Stimulated activated naive CD4-positive, alpha-beta T cell (primary cell): ENCODE measurements around the gene GALP.
"Not testable (repeated sequence)": the region's sequence is repeated elsewhere in the genome, so short reads cannot be mapped to it uniquely, and the experiment has no call there.

Experiments
- DNase-seq, 6 experiments: peaks; one replicate each; lab custom pipeline; 2025; lab: John Stamatoyannopoulos, UW

Gene GALP

DNA sequence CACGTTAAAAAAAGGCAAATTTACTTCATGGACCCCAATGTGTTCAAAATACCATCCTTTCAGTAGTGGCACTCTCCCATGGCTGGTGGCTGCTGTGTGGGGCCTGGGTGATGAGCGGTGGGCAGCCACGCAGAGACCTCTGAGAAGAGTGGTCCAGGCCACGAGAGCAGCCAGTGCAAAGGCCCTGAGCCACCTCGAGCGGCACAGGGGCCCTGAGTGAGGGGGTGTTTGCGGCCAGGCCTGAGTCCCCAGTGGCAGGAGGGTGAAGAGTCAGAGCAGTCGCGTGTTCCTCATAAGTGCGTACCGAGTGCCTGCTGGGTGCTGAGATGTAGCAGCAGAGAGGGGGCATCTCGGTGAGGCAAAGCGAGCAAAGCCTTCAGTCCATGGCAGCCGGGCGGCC lies 27.7 kb upstream of the GALP start:
- DNase-seq: no peak

DNA sequence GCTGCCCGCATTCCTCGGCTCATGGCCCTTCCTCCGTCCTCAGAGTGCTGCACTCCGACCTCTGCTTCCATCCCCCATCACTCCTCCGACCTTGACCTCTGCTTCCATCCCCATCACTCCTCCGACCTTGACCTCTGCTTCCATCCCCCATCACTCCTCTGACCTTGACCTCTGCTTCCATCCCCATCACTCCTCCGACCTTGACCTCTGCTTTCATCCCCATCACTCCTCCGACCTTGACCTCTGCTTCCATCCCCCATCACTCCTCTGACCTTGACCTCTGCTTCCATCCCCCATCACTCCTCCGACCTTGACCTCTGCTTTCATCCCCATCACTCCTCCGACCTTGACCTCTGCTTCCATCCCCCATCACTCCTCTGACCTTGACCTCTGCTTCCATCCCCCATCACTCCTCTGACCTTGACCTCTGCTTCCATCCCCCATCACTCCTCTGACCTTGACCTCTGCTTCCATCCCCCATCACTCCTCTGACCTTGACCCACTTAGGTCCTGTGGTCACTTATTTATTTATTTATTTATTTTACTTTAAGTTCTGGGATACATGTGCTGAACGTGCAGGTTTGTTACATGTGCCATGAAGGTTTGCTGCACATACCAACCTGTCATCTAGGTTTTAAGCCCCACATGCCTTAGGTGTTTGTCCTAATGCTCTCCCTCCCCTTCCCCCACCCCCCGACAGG lies 26.7 kb upstream of the GALP start:
- DNase-seq: not testable (repeated sequence)

DNA sequence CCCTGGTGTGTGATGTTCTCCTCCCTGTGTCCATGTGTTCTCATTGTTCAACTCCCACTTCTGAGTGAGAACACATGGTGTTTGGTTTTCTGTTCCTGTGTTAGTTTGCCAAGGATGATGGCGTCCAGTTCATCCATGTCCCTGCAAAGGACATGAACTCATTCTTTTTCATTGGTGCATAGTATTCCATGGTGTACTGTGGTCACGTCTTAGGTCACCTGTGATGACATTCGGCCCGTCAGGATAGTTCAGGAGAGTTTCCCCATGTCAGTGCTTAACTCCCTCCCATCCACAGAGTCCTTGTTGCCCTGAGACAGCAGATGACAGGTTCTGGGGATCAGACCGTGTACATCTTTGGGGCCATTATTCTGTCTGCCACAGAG lies 26.2 kb upstream of the GALP start:
- no peak for DNase-seq

- no peak for DNase-seq
Observed at GRCh38 chr19:56150358-56150757, 25.4 kb upstream of the GALP start.

DNA sequence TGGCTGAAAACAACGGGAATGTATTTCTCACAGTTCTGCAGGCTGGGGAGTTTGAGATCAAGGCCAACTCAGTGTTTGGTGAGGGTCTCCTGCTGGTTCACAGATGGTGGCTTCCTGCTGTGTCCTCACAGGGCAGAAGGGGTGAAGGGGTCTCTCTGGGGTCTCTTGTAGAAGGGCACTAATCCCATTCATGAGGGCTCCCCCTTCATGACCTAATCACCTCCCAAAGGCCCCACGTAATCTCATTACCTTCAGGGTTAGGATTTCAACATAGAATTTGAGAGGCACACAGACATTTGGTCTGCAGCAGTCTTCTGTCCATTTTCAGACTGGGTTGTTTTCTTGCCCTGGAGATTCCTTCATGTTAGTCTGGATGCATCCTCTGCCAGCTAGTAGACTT lies 23.2 kb upstream of the GALP start:
- no peak for DNase-seq

DNA sequence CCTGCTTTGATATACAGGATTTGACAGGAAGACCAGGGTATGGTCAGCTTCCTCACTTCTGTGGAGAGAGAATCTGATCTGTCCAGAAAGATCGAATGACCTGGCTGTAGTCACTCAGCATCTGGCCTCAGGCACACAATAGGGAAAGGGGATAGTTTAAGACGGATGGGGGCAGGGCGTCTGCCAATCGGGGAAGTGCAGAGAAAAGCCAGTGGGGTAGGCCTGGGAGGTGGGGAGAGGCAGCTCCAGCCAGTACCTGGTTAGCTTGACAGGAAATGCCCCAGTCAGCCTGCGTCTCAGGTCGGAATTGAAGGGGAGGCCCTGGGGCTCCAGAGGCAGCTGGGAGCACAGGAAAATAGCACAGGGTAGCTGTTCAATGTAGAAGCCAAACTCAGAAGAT lies 22.3 kb upstream of the GALP start:
- no peak for DNase-seq

GRCh38 chr19:56155124-56155687 lies 20.6 kb upstream of the GALP start:
- DNase-seq: no peak

DNA sequence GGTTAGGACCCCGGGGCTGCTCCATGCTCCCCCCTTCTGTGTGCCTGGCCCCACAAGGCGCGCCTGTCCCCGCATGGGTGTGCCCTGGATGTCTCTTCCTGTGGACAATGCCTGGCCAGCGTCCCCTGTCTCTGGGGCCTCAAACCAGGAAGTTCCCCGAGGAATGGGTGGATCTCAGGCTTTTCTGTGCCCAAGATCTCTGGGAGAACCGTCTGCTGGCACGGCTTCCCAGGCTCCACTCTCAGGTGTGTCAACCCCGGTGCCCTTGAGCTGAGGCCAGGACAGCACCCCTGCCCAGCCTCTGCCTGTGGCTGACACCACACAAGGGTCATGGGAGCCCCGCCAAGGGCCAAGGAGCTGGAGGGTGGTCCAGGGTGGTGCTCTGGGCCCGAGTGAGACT lies 19.0 kb upstream of the GALP start:
- DNase-seq: no peak

DNA sequence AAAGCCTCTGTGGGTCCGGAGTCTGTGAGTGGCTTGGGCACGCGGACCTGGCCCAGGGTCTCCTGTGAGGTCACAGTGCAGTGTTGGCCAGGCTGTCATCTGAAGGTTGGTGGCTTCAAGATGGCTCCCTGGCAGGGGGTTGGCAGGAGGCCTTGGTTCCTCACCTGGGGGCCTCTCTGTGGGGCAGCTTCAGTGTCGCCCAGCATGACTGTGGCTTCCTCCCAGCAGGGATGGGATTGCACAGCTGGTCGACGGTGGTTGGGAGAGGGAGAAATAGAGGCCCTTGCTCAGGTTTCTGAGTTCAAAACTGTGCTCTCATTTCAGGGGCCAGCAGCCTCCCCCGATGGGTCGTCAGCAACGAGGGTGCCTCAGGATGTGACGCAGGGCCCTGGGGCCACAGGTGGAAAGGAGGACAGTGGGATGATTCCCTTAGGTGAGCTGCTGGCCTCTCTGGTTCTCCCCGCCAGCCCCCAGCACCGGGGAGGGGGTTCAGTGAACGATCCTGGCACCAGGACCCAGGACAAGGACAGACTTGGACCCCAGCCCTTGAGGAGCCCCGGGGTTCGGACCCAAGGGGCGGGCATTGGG lies 17.5 kb upstream of the GALP start:
- DNase-seq: no peak

GRCh38 chr19:56159009-56159559 lies 16.7 kb upstream of the GALP start:
- no peak for DNase-seq

DNA sequence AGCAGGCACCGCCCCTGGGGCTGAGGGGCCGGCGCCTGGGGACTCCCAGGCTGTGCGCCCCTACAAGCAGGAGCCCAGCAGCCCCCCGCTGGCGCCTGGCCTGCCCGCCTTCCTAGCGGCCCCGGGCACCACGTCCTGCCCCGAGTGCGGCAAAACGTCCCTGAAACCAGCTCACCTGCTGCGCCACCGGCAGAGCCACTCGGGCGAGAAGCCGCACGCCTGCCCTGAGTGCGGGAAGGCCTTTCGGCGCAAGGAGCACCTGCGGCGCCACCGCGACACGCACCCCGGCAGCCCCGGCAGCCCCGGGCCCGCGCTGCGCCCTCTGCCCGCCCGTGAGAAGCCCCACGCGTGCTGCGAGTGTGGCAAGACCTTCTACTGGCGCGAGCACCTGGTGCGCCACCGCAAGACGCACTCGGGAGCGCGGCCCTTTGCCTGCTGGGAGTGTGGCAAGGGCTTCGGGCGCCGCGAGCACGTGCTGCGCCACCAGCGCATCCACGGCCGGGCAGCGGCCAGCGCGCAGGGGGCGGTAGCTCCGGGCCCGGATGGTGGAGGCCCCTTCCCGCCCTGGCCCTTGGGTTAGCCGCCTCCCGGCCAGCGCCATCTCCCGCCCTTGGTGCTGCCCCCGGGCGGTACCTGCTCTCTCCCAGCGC lies 16.1 kb upstream of the GALP start:
- no peak for DNase-seq

- DNase-seq: no peak
Observed at GRCh38 chr19:56161534-56161933, 14.3 kb upstream of the GALP start.

- DNase-seq: no peak
Observed at GRCh38 chr19:56162258-56162657, 13.6 kb upstream of the GALP start.

DNA sequence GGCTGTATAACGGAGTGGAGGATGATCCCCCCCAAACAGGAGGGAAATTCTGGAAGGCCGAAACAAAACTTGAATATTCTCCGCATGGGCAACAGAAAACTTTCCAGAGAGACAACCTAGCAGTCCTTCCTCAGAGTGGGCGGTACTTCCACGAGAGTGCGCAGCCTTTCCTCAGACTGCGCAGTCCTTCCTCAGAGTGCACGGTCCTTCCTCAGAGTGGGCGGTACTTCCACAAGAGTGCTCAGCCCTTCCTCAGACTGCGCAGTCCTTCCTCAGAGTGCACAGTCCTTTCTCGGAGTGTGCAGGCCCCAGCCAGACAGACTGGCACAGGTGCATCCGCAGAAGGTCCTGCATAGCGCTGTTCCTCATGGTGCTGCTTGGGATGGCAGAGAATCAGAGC lies 12.7 kb upstream of the GALP start:
- no peak for DNase-seq

- DNase-seq: no peak
Observed at GRCh38 chr19:56167064-56167578, 8.7 kb upstream of the GALP start.

GRCh38 chr19:56170261-56170660 lies 5.5 kb upstream of the GALP start:
- no peak for DNase-seq

DNA sequence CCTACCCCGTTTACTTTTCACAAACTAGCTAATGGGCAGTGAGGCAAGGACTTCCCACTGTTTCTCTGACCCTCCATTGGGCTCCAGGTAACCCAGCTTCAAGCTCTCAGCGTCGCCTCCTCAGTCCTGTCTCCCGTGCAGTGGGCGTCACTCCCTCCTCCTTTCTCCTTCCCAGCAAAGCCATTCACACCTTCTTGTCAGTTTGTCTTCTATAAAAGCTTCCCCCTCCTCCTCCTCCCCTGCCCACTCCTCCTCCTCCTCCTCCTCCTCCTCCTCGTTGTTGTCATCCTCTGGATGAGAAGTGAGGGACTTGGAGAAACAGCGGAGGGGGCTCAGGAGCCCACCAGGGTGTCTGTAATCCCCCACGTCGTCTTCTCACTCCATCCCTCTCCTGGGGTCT lies 1.7 kb upstream of the GALP start:
- DNase-seq: no peak

GRCh38 chr19:56174550-56174949 lies 1.3 kb upstream of the GALP start:
- DNase-seq: no peak

GRCh38 chr19:56176310-56176709 lies 502 bp downstream of the GALP start:
- not testable (repeated sequence) for DNase-seq

GRCh38 chr19:56176881-56177280 lies 1.1 kb downstream of the GALP start:
- DNase-seq: no peak

GRCh38 chr19:56177564-56178243 lies 1.9 kb downstream of the GALP start:
- no peak for DNase-seq

DNA sequence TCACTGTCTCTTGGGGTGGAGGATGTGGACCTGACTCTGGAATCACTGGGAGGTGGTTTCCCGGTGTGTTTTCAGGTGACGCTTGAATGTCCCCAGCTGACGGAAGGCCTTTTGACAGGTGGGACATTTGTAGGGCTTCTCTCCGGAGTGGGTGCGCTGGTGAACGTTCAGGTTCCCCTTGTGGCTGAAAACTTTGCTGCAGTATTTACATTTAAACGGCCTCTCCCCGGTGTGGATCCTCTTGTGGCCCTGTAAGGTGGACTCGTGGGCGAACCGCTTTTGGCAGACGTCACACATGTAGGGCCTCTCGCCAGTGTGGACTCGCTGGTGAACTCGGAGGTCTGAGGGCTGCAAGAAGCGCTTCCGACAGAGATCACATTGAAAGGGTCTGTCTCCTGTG lies 14.0 kb downstream of the GALP start:
- no peak for DNase-seq
